HepG2 (cell line): ENCODE results near the gene HNRNPM. TPM values are rescaled to one million over a fixed set of nuclear protein-coding genes. Genes with fewer than 3 reads are reported as not detected.
A peak's percentile ranks its signal among the peaks of the same experiment; 100 is the strongest.

Experiments
- ARNT2 ChIP-seq: sonication (generic); formaldehyde crosslinking; IDR thresholded peaks from 2 replicates; pipeline ENCODE4 v1.8.0; 2022; ENCODE audit warnings: mild to moderate bottlenecking, low read depth, missing genetic modification reagents, moderate library complexity
- CTCF ChIP-seq: sonication (generic); formaldehyde crosslinking; IDR thresholded peaks from 2 replicates; pipeline ENCODE4 v1.5.0; 2020; ENCODE audit warnings: mild to moderate bottlenecking, missing genetic modification reagents, moderate library complexity
- FLYWCH1 ChIP-seq: sonication (generic); formaldehyde crosslinking; IDR thresholded peaks from 2 replicates; pipeline ENCODE4 v1.8.1; 2023; ENCODE audit warnings: mild to moderate bottlenecking, missing genetic modification reagents
- RFXANK ChIP-seq: IDR thresholded peaks from 2 replicates; pipeline ENCODE4 v1.6.1; 2016
- RNF219 ChIP-seq: sonication (generic); formaldehyde crosslinking; IDR thresholded peaks from 2 replicates; pipeline ENCODE4 v1.5.0; 2020; ENCODE audit warnings: mild to moderate bottlenecking, missing genetic modification reagents
- ZBTB25 ChIP-seq: IDR thresholded peaks from 2 replicates; pipeline ENCODE4 v1.6.1; 2018; ENCODE audit warnings: missing genetic modification reagents
- ZFP91 ChIP-seq: sonication (generic); formaldehyde crosslinking; IDR thresholded peaks from 2 replicates; pipeline ENCODE4 v1.9.0; 2022; ENCODE audit warnings: missing genetic modification reagents, mild to moderate bottlenecking, borderline replicate concordance
- ZNF30 ChIP-seq: sonication (generic); formaldehyde crosslinking; IDR thresholded peaks from 2 replicates; pipeline ENCODE4 v1.5.0; 2020; ENCODE audit warnings: mild to moderate bottlenecking, missing genetic modification reagents
- ZNF597 ChIP-seq: sonication (generic); formaldehyde crosslinking; IDR thresholded peaks from 2 replicates; pipeline ENCODE4 v1.5.0; 2020; ENCODE audit warnings: missing genetic modification reagents
- ZNF687 ChIP-seq: sonication (generic); formaldehyde crosslinking; IDR thresholded peaks from 2 replicates; pipeline ENCODE4 v1.5.1; 2020; ENCODE audit warnings: mild to moderate bottlenecking, missing genetic modification reagents, moderate library complexity
- ZNF691 ChIP-seq: sonication (generic); formaldehyde crosslinking; IDR thresholded peaks from 2 replicates; pipeline ENCODE4 v1.4.0; 2020; ENCODE audit warnings: missing genetic modification reagents, low read depth, mild to moderate bottlenecking, borderline replicate concordance
- ZZZ3 ChIP-seq: sonication (generic); formaldehyde crosslinking; IDR thresholded peaks from 2 replicates; pipeline ENCODE4 v1.4.0; 2020; ENCODE audit warnings: missing genetic modification reagents, mild to moderate bottlenecking, borderline replicate concordance
- polyA plus RNA-seq, 8 experiments: library from polyadenylated mRNA; depleted of rRNA in 3 of 8; stranded (reverse) in 7 of 8; unstranded in 1 of 8; fragments of >200 nt; fragmentation: Illumina TruSeq in 4 of 8; extraction: Trizol in 4 of 8; gene quantifications; 2 replicates each; pipeline versions ENCODE4 v1.2.1 to v1.2.3, GENCODE V29; 2011 to 2016; ENCODE audit warnings: low read depth in 4 of 8, missing spikeins in 1 of 8, mixed read lengths in 1 of 8; ENCODE audit not compliant: insufficient read depth in 1 of 8
- total RNA-seq, 5 experiments: library from RNA; depleted of rRNA; stranded (reverse); fragments of >200 nt; fragmentation: Illumina TruSeq; extraction: Trizol; gene quantifications; 2 replicates each; pipeline ENCODE4 v1.2.3, GENCODE V29; 2016; ENCODE audit warnings: low read depth in 1 of 5

HNRNPM gene
- total and polyA plus RNA-seq, 2 of the 13 experiments (the other 11 are each of a cell fraction or from before 2014, with no cell fraction given), result 56.7 to 102 TPM

GRCh38 chr19:8513687-8514504 lies 69.1 kb downstream of the HNRNPM start, which contains the start of gene ZNF414 (continued):
- peak; percentile 90 for TF ChIP-seq ZFP91 (CRISPR knock-in tag)
- TF ChIP-seq FLYWCH1 (CRISPR knock-in tag), result no peak
- TF ChIP-seq ARNT2 (CRISPR knock-in tag), result peak; percentile 97
- TF ChIP-seq ZNF691, result no peak; the same call in 1 of the 2 replicates
- peak; percentile 17; the same call in 1 of the 2 replicates for TF ChIP-seq ZBTB25 (CRISPR knock-in tag)
- no peak for TF ChIP-seq ZNF597 (CRISPR knock-in tag)
- no peak for TF ChIP-seq RNF219 (CRISPR knock-in tag)
- no peak for TF ChIP-seq RFXANK
- TF ChIP-seq ZNF687 (CRISPR knock-in tag), result peak; percentile 87
- no peak for TF ChIP-seq CTCF
- peak; percentile 86; the same call in 1 of the 2 replicates for TF ChIP-seq ZZZ3 (CRISPR knock-in tag)
- TF ChIP-seq ZNF30, result no peak
